Activated naive CD8-positive, alpha-beta T cell treated with anti-CD3 and anti-CD28 coated beads, Interleukin-2, amount 50 U/mL, for 16 hours (primary cell): ENCODE data around the gene TBK1.

Source experiments
- DNase-seq: peaks from one replicate; pipeline ENCODE4 v3.0.0-alpha.2; 2020; ENCODE audit warnings: low read depth, low spot score

Gene TBK1

GRCh38 chr12:64544371-64545080, 92.6 kb downstream of the TBK1 start:
- no peak for DNase-seq

DNA sequence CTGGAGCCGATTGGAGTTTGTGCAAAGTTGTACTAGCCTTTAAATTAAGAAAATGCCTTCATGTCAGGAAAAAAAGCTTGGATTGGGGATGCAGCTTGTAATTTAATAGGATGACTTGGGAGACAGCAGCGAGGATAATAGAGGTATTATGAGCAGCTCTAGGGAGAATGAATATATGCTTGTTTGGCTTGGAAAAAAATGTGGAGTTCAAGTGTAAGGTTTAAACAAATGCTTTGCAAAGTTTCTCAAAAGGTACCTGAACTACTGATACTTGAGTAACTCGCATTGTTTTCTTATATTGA, 93.1 kb downstream of the TBK1 start:
- DNase-seq, result no peak

- DNase-seq, result no peak
These were observed 97.2 kb downstream of the TBK1 start for GRCh38 chr12:64549108-64549507.

- no peak for DNase-seq
These were observed 98.8 kb downstream of the TBK1 start for GRCh38 chr12:64550755-64551154.

- DNase-seq, result no peak
These were observed 99.8 kb downstream of the TBK1 start for GRCh38 chr12:64551676-64552075.
